Measurements from ENCODE around the gene PA2G4.
"Not testable (repeated sequence)": the region's sequence is repeated elsewhere in the genome, so short reads cannot be mapped to it uniquely, and the experiment has no call there.

PA2G4 gene

GRCh38 chr12:56104109-56104814, at the start of gene PA2G4:
Gene PA2G4 (plus strand): TSS chr12:56104559. CDS start chr12:56104738, 179 bp downstream.
- peak; percentile 97 for DNase-seq (ENCODE audit: low spot score)

- not testable (repeated sequence) for DNase-seq (ENCODE audit: low spot score)
Measured at GRCh38 chr12:56059964-56060363, 44.4 kb upstream of the PA2G4 start.

- no peak for DNase-seq (ENCODE audit: low spot score)
Measured at GRCh38 chr12:56061982-56062381, 42.4 kb upstream of the PA2G4 start.

GRCh38 chr12:56062996-56063395, 41.4 kb upstream of the PA2G4 start:
- DNase-seq (ENCODE audit: low spot score) = no peak

GRCh38 chr12:56071648-56072047, 32.7 kb upstream of the PA2G4 start:
- no peak for DNase-seq (ENCODE audit: low spot score)

GRCh38 chr12:56074396-56074795, 30.0 kb upstream of the PA2G4 start:
- no peak for DNase-seq (ENCODE audit: low spot score)

- not testable (repeated sequence) for DNase-seq (ENCODE audit: low spot score)
Measured at GRCh38 chr12:56077966-56078365, 26.4 kb upstream of the PA2G4 start.

GRCh38 chr12:56078427-56078826, 25.9 kb upstream of the PA2G4 start:
- no peak for DNase-seq (ENCODE audit: low spot score)

GRCh38 chr12:56078931-56079722, 25.2 kb upstream of the PA2G4 start:
- peak; percentile 86 for DNase-seq (ENCODE audit: low spot score)

- peak; percentile 82 for DNase-seq (ENCODE audit: low spot score)
Measured at GRCh38 chr12:56079723-56080555, 24.4 kb upstream of the PA2G4 start, which contains the start of gene ERBB3. Gene ERBB3 (plus strand): TSS chr12:56080165. CDS start chr12:56080301, 136 bp downstream.

GRCh38 chr12:56080556-56081138, 23.7 kb upstream of the PA2G4 start:
- no peak for DNase-seq (ENCODE audit: low spot score)

GRCh38 chr12:56081393-56082347, 22.7 kb upstream of the PA2G4 start:
- no peak for DNase-seq (ENCODE audit: low spot score)

GRCh38 chr12:56082382-56082781, 22.0 kb upstream of the PA2G4 start:
- no peak for DNase-seq (ENCODE audit: low spot score)

- no peak for DNase-seq (ENCODE audit: low spot score)
Measured at GRCh38 chr12:56082967-56083366, 21.4 kb upstream of the PA2G4 start.

GRCh38 chr12:56084958-56085543, 19.3 kb upstream of the PA2G4 start:
- no peak for DNase-seq (ENCODE audit: low spot score)

GRCh38 chr12:56086096-56086495, 18.3 kb upstream of the PA2G4 start:
- DNase-seq (ENCODE audit: low spot score) = no peak

- no peak for DNase-seq (ENCODE audit: low spot score)
Measured at GRCh38 chr12:56086608-56087007, 17.8 kb upstream of the PA2G4 start.

GRCh38 chr12:56087220-56087619, 17.1 kb upstream of the PA2G4 start:
- DNase-seq (ENCODE audit: low spot score) = no peak

- no peak for DNase-seq (ENCODE audit: low spot score)
Measured at GRCh38 chr12:56097738-56098137, 6.6 kb upstream of the PA2G4 start.

GRCh38 chr12:56098592-56098991, 5.8 kb upstream of the PA2G4 start:
- DNase-seq (ENCODE audit: low spot score) = no peak
